GM18499 (cell line): ENCODE measurements around the gene TAS2R60.
A peak's percentile ranks its signal among the peaks of the same experiment; 100 is the strongest.

ENCODE experiments used
- ATAC-seq: cut with Tn5 transposase; IDR thresholded peaks from one replicate; pipeline ENCODE4 v1.9.1; 2021; ENCODE audit warnings: moderate number of reproducible peaks; ENCODE audit not compliant: insufficient read depth, unreplicated experiment

TAS2R60 gene

DNA sequence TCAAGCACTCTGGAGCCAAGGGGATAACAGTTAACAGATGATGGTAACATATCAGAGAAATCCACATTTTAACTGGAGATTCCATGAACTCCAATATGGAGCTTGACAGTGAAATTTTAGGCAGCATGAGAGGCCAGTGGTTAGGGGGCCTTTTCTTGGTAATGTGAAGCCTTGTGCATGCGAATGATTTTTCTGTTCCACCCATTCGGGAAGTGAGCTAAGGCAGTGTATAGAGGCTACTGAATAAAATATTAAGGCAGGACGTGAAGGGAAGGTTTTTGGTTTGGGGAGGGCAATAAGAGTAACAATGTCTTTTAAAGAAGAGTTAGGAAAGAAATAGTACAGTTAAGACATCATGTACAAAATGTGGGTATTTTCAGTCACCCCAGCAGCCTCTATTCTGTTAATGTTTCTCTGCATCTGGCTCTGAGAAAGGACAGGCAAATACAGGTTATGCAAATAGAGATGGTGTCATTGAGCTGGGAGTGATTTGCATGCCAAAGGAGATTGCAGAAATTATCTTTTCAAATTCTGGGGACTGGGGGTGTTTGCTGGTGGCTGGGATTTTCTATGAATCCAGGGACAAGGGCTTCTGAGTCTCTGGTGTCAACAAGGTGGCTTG is 6.8 kb upstream of the TAS2R60 start:
- ATAC-seq, result peak; percentile 76

DNA sequence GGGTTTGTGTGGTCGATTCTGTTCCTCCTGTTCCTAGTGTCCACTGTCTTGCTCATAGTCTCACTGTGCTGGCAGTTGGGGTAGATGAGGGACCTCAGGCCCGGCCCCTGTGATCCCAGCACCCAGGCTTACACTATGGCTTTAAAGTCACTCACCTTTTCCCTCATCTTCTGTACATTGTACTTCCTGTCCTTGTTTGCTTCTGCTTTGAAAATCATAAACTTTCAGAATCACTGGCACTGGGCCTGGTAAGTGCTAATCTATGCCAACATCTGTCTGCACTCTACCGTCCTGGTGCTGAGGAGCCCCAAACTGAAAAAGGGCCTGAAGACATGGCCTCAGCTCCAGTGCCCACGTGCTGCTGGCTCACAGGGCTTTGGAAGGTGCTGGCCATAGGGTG is 5.7 kb upstream of the TAS2R60 start:
- no peak for ATAC-seq

DNA sequence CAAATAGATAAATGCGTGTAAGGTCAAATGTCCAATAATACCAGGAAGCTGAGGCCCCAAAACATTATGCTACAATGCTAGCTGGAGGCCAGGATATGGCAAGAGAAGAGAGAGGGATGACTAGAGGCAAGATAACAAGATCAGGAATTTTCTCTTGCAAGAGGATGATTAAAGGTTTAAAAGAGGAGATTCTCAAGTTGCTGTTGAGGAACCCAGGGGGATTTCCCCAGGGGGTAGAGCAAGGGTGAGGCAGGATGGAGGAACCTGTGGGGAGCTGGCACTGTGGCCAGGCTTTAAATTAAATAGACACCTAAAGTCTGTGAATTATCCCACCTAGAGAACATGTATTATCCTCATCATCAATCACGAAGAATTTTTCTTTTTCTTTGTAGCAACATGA is 3.4 kb upstream of the TAS2R60 start:
- no peak for ATAC-seq

DNA sequence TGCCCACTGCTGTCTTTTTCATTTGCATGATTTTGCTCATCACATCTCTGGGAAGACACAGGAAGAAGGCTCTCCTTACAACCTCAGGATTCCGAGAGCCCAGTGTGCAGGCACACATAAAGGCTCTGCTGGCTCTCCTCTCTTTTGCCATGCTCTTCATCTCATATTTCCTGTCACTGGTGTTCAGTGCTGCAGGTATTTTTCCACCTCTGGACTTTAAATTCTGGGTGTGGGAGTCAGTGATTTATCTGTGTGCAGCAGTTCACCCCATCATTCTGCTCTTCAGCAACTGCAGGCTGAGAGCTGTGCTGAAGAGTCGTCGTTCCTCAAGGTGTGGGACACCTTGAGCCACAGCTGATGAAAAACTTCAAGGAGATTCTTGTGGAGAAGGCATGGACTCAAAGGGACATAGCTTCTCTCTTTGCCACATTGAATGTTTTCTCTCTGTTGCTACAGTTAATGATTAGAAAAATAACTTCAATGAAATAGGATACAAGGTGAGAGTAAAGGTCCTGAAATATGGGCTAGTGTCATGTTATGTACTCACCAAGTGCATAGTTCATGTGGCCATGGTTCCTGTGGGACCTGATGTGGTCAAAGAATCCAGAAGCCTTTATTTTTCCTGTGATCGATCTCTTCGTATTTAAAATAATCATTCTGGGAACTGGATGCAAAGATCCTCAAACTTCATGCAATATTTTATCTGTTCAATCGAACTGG is 970 bp downstream of the TAS2R60 start:
- ATAC-seq, result no peak

DNA sequence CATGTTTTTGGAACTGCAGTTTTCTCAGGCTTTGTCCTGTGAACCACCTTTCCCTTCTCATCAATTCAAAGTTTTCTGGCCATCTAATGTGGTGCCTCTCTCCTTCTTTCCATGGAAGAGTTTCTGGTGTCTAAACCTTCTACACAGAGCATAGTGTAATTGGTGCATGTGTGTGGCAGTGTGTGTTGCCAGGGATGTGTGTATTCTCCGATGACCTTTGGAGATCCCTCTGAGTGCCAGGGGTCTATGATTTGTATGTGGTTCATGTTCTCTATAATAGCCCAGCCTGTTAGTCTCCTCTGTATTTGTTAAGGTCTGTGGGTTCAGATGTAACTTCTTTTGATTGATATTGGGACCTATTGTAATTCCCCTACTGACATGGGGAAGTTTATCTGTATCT is 1.5 kb downstream of the TAS2R60 start:
- ATAC-seq, result no peak

DNA sequence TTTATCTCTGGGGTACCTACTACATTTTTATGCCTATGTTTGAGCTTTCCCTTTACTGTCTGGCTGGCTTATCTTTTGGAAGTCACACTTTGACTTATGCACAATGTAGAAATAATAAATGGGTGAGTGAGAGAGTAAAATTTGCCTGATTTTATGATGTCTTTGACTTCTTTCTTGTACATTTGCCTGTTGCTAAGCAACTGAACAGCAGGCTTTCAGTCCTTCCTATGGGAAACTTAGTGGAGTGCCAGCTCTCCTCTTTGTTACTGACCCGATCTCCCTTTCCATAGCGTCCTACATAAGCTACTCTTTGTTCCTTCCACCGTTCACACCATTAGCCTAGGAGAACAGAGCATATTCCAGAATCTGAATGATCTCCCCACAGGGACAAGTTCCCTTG is 4.2 kb downstream of the TAS2R60 start:
- ATAC-seq, result no peak

DNA sequence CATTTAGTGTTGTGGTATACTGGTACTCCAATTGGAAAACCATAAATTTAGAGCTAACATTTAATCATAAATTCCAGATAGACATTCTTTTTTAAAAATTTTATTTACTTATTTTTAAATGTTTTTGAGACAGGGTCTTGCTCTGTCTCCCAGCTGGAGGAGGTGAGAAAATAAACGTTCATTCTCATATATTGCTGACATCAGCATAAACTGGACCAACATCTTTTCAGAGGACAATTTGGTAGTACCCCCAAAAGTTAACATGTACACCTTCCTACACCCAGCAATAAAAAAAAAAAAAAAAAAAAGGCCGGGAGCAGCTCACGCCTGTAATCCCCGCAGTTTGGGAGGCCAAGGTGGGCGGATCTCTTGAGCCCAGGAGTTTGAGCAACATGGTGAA is 5.2 kb downstream of the TAS2R60 start:
- ATAC-seq, result no peak

DNA sequence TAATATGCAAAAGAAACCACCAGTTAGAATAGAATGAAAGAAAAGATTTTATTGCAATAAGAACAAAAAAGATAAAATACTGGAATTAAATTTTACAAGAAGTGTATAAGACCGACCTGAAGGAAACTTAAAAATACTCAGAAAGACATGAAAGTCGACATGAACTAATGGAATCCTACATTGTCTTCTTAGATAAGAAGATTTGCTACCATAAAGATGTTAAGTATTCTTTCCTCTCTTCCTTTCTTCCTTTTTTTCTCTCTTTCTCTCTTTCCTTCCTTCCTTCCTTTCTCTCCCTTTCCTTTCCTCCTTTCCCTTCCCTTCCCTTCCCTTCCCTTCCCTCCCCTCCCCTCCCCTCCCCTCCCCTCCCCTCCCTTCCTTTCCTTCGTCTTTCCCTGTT is 6.5 kb downstream of the TAS2R60 start:
- ATAC-seq, result no peak

DNA sequence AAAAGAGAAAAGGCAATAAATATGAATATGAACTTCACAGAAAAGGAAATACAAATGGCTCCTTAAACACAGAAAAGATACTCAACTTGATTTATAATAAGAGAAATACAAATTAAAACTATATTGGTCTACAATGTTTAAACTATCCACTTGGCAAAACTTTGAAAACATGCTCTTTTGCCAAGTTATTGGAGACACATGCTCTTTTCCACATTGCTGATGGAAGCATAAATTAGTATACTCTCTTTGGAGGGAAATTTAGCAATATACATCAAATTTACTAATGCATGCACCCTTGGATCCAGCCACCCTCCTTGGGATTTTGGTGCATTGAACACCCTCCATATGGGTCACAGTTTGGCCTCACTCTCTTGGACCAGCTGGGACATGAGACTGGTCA is 7.9 kb downstream of the TAS2R60 start:
- ATAC-seq, result no peak

DNA sequence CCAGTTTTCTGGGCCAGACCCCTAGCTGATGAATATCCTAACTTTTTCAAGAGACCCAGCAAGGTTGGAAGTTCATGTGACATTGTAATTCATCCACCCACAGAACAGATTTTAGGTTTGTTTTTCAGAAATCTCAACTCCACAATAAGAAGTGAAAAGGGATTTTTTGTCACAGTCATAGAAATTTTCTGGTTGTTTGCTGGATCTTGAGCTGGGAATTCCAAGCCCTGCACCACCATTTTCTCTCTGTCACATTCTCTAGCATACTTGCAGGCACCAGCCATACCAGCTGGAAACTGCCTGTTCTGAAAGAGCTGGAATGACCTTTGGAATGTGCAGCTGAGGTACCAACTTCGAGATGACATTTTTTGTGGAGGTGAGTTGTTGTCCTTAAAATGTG is 8.5 kb downstream of the TAS2R60 start:
- no peak for ATAC-seq

DNA sequence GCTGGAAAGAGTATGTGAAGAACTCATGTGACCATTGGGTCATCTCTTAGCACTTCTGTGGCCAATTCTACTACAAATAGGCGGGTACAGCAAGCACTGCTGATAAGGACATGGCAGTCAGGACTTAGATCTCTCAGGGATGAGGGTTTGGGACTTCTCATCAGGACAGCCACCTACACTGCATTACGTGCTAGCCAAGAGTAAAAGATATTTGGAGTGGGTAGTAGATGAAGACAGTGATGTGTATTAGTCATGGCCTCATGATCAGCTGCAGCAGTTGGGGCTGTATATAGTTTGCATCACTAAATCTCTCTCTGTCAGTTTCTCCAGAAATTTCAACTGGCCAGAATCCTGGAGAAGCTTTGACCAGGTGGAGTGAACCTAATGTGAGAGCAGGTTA is 9.2 kb downstream of the TAS2R60 start:
- no peak for ATAC-seq

DNA sequence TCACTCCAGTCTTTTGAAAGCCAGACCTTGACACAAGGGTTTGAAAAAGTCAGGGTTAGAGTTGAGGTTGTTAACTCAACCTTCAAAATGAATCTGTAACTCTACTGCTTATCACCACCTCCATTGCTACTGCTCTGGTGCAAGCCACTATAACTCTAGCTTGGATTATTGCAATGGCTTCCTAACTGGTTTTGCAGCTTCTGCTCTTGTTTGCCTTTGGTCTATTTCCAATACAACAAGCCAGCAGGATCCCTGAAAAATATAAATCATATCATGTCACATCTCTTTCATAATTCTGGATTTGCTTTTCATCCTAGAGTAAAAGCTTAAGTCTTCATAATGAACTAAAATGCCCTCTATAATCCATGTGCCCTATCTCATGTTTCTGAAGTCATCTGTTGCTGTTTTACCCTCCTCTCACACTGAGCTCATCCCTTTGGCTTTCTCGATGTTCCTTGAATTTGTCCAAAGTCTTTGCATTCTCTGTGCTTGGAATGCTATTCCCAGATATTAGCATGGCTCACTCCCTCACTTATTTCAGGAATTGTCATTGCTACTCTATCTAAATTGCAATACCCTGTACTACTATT is 10.9 kb downstream of the TAS2R60 start:
- ATAC-seq, result no peak

DNA sequence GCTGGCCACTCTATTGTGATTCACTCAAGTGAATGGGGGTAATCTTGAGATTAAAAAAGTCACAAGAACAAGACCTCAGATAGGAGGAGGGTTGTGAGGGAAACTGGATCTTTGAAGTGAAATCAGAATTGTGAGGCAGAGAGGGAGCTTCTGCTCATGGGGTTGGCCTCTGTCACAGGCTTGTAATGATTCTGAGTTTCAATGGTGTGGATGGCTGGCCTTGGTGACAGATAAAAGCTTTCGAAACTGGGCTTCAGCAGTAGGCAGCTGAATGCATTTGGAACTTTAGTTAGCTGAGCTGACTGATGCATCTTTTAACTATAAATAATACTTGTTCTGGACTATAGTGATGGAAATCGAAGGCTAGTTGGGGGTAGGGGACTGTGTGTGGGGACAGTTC is 12.2 kb downstream of the TAS2R60 start:
- no peak for ATAC-seq

DNA sequence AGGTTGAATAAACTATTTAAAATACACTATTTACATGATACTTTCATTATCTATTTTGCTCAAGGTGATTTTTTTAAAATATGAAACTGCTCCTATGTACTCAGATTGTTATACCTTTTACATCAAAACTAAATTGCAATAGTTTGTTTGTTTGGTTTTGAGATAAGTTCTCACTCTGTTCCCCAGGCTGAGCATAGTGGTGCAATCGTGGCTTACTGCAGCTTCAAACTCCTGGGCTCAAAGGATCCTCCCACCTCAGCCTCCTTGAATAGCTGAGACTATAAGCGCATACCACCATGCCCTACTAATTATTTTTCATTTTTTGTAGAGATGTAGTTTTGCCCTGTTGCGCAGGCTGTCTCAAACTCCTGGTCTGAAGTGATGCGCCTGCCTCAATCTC is 12.7 kb downstream of the TAS2R60 start:
- no peak for ATAC-seq

DNA sequence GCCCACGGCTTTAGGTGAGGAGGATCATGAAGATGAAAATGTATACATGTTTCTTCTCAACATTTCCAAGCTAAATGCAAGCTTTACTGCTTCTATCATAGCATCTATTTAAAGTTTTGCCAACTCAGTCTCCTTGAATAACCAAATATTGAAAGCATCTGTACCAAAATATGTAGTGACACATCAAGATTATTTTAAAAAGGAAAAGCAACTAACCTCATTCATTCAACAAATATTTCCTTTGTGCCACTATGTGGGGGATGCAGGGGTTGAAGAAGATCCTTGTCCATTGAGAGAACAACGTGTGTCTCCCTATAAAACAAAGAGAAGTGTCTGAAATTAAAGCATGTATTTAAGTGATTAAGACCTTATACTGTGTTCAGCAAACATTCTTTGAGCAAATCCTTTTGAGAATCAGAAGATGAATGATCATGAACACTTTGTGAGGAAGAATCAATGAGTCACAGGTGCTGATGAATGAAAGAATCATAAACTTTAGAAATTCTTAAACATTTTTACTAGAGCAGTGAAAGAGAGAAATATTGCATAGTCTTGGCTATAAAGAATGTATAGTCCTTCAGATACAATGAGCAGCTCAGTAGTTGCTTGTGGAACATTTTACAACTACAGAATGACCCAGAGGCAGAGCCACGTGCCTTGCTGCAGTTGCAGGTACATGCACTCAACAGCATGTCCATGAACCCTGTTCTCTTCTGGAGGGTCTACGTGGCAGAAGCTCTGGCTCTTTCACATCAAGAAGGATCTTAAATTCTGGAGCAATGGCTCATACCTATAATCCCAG is 13.9 kb downstream of the TAS2R60 start:
- ATAC-seq, result no peak

DNA sequence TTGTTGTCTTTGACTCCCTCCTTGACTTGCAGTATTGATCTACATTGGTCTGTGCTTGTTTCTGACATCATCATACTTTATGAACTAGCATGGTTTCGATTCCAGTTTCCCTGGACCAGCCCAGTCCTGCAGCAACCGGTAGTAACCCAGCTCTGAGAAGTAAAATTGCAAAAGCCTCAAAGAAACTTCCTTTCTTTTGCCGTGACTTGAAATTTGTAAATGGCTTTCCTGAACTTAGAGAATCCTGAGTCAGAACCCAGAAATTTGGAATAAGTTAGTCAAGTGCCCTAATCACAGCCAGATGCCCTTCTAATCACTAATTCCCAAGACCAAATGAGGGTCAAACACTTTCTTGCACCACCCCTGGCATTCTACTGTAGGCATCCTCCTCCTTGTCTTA is 15.0 kb downstream of the TAS2R60 start:
- no peak for ATAC-seq

DNA sequence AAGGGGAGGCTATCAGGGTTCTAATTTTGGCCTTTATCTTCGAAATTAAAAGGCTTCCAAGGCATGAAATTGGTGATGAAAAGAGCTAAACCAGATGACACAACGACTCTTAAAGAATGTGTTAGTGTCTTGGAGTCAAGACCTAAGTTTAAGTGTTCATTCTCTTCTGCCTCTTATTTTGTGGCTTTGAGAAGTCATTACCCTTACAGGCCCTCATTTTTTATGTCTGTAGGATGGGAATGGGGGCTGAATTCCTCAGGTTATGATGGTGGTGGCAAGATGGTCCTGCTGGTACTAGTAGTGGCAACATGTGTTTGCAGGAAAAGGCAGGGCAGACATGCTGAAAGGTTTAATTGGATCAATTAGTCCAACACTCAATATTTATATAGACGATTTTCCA is 15.4 kb downstream of the TAS2R60 start:
- ATAC-seq, result no peak

DNA sequence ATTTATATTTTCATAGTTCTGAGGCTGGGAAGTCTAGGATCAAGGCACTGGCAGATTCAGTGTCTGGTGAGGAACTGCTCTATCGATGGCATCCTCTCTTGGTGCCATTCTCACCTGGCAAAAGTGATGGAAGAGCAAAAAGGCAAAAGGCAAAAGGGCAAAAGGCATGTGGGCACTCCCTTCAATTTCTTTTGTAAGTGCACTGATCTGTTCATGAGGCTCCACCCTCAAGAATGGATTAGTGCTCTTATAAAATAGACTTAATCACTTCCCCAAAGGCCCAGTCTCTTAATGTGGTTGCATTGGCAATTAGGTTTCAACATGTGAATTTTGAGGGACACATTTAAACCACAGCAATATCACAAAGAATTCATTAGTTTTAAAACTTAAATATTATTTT is 16.1 kb downstream of the TAS2R60 start:
- no peak for ATAC-seq

DNA sequence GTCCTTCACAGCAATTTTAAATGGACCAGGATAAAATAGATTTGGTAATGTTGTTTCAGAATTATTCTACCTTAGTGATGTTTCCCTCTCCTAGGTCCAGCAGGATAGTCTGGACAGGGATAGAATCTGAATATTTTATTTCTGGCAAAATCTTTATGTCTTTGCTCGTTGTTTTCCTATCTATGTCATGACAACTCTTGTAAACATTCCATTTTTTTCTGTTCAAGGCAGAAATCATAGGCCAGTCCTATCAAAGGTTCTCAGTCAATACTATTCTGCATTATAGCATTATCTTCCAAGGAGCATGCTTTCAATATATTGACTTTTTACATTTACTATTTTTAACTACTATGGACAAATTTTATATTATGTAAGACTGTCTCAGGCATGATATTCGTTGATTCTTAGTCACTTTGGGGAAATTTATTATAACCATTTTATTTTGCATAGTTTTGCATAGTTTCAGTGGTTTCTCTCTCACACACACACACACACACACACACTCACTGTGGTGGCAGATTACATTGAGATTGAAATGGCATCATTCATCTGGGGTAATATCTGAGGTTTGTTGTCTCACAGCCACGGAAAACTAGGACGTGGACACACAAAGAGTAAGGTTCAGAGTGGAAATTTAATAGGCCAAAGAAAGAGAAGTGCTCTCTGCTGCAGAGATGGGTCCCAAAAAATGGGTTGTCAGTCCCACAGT is 17.2 kb downstream of the TAS2R60 start:
- no peak for ATAC-seq

DNA sequence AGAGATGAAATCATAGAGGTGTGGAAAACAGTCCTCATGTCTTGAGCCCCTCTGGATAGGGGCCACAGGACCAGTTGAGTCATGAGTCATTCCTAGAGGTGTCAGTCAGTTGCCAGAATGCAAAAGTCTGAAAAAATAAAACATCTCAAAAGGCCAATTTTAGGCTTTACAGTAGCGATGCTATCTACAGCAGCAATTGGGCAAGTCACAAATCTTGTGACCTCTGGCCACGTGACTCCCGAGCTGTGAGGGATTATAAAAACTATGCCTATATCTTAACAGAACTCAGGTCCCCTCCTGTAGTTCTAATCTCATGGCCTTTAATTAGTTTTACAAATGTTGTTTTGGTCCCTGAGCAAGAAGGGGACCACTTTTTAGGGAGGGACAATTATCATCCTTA is 18.8 kb downstream of the TAS2R60 start:
- no peak for ATAC-seq

DNA sequence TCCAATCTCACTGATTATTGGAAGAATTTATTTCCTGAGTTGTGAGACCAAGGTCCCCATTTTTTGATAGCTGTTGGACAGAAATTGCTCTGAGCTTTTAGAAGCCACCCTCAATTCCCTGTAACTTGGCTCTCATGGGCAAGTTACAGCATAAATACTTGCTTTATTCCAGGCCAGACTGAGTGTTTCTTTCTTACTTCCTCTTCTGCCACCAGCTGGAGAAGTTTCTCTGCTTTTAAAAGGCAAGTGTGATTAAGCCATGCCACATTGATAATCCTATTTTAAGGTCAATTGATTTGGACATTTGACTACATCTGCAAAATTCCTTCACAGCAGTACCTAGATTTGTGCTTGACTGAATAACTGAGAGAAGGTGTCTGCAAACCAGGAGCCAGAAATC is 20.3 kb downstream of the TAS2R60 start:
- no peak for ATAC-seq
